Embryonic facial prominence (tissue), 1 donor: Measurements from ENCODE around the gene RAB11FIP5.
A peak's percentile ranks its signal among the peaks of the same experiment; 100 is the strongest.

Source experiments
- DNase-seq: peaks from one replicate; pipeline ENCODE4 v3.0.0-alpha.2; 2016; ENCODE audit errors: extremely low spot score

Gene RAB11FIP5

GRCh38 chr2:73087311-73087710 is 25.4 kb downstream of the RAB11FIP5 start:
- DNase-seq, result no peak

DNA sequence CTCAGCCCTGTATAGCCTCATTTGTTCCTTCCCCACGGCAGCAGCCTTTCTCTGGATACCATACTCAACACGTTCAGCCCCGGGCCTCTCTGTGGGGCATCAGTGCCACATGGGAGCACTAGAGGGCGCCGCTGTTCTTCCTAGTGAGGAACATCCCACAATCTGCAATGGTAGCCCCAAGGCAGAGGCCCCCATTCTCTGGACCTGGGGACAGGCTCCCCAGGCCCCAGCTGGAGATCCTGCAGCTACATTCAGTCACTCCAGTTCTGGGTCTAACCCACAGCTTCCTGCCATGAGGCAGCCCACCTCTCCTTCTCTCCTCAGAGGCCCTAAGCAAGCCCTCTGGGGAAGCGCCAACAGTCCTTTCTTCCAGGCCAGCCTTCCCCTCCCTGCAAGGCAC is 27.1 kb downstream of the RAB11FIP5 start:
- no peak for DNase-seq

DNA sequence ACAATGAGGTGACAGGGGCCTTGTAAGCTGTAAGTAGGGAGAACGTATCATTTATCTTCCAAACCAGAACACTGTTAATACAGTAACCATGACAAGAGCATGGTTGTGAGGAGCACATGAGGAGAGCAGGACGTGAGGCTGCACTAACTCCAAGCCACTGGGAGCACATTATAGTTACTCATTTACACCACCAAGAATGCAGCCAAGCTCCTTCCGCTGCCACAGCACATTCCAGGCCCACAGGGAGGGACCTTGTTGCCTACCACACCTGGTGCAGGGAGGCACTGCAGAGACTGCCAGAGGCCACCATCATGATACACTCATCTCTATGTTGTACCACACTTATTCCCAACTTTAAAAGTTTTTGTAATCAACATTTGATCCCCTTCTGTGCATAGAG is 27.8 kb downstream of the RAB11FIP5 start:
- DNase-seq, result no peak

GRCh38 chr2:73083886-73084800 is 28.6 kb downstream of the RAB11FIP5 start:
- no peak for DNase-seq

- DNase-seq, result no peak
Observed at GRCh38 chr2:73082523-73083410, 30.0 kb downstream of the RAB11FIP5 start.

DNA sequence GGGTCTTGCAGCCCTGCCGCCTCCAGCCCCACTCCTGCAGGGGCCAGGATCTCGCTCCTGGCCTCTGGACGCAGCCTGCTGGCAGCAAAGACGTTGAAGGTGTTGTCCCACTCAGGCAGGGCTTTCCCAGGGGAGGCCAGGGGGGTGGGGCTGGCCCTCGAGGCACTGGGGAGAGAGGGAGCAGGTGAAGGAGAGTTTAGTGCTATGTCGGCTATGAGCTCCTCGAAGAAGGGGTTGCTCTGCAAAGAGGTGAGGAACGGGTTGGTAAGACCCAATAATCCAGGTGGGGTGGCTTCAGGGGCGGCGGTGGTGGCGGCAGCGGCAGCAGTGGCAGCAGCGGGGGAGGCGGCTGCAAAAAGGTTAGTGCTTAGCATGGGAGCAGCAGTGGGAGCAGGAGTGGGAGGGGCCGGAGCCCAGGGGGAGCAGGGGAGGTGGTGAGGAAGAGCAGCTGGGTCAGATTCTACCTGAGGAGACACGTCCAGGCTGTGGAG is 31.5 kb downstream of the RAB11FIP5 start:
- no peak for DNase-seq

DNA sequence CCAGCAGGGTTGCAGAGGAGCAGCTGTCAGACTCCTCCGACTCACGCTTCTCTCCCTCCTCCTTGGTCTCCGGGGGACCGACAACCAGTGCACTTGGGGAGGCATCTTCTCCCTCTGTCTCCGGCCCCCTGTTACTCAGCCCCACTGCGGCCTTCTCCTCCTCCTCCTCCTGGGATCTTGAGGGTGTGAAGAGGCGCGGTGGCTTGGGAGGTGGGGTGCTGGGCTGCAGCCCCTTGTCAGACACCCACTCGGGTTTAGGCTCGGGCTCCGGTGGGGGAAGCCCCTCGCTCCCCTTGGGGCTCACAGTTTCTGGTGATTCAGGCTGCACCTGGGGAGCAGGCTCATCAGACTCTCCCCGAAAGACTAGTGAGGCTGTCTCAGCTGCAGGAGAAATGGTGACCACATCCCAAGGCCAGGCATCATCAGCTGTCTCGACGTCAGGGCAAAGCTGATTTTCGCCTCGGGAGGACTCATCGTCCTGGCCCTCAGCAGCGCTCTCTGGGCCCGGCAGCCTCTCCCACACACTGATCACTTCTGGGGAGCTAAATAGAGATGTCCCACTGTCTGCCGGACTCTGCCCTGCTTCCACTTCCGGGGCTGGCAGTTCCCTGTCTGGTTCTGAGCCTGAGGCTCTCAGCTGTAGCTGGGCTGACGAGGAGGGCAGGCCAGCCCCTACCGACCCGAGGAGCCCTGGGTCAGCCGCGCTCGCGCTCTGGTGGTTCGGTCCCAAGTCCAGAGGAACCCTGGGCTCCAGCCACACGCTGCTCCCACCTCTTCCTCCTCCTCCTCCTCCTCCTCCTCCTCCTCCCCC is 32.2 kb downstream of the RAB11FIP5 start:
- no peak for DNase-seq

- DNase-seq, result no peak
Observed at GRCh38 chr2:73079636-73080035, 33.1 kb downstream of the RAB11FIP5 start.

- DNase-seq, result no peak
Observed at GRCh38 chr2:73078457-73079411, 34.0 kb downstream of the RAB11FIP5 start.

DNA sequence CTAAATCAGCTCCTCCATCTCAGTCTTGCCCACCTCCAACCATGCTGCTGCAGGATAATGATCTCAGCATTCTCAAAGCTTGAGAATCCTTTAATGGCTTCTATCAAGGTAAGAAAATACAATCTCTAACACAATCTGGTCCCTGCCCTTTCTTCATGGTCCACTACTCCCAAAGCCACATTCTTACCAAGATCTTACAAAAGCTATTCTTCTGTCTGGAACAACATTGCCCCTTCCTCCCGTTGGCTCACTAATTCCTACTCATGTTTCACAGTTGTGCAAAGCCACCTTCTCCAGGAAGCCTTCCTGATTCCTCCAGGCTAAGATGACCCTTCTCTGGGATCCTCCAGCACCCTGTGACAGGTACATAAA is 35.3 kb downstream of the RAB11FIP5 start:
- DNase-seq, result no peak

- DNase-seq, result no peak
Observed at GRCh38 chr2:73076701-73077423, 35.9 kb downstream of the RAB11FIP5 start.

- no peak for DNase-seq
Observed at GRCh38 chr2:73075477-73076373, 37.0 kb downstream of the RAB11FIP5 start.

DNA sequence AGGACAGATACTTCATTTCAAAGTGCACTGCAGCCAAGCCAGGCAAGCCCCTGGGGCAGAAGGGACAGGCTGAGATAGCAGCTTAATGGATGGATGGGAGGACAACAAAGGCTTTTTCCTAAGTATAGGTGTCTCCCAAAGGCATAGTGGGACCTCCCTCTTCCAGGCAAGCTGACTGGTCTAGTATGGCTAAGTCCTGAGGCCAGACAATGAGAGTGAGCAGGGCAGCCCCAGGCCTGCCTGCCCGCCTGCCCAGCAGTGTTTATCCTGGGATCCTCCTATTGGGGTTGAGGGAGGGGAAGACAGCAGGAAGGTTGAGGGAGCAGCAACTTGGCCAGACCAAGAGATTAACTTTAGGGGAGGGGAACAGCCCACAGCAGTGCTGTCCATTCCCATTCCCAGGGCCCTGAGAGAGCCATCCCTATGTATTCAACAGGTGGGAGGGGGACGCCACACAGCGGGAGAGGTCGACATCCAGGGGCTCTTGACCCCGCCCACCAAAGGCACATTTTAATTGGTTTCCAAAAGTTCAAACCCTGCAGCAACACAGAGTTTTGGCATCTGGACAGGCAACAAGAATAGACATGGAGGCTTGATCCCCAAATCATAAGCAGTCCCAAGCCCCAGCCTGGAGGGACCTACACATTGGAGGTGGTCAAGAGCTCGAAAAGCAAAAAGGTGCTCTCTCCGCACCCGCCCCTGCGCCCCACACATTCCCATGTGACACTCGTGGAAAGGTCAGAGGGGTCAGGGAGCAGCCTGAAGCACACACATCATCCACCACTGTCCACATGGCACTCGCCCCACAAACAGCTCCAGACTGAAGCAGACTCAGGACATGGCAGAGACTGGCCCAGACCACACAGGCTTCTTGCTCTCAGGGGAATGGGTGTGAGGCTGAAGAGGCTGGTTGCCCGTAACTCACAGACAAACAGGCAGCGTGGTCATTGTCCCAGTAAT is 38.4 kb downstream of the RAB11FIP5 start:
- no peak for DNase-seq

DNA sequence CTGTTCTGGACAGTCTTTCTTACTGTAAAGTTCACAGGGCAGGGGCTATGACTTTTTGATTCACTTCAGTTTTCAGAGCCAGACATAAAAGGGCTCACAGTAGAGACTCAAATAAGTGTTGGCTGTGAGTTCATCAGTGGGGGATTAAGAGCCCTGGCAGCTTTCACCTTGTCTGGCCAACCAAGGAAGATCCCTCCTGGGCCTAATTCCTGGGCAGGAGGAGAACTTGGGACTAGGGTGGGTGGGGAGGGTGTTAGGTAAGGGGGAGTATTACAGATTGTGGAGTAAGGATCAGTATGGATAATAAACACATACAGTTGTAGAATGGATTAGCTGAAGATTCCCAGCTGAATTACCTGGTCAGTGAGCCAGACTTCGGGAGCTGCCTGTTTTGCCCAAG is 40.3 kb downstream of the RAB11FIP5 start:
- DNase-seq, result no peak

DNA sequence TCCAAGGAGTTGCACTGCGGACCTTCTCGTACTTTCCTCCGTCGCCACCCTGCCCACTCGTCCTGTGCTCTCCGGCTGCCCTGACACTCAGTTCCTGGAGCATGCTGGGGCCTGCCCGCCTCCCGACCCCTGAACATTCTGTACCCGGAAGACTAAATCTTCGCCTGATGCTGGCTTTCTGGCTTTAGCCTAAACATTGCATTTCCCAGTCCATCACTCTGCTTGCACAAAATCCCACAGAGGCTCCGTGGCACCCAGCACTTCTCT is 40.7 kb downstream of the RAB11FIP5 start:
- DNase-seq, result no peak

DNA sequence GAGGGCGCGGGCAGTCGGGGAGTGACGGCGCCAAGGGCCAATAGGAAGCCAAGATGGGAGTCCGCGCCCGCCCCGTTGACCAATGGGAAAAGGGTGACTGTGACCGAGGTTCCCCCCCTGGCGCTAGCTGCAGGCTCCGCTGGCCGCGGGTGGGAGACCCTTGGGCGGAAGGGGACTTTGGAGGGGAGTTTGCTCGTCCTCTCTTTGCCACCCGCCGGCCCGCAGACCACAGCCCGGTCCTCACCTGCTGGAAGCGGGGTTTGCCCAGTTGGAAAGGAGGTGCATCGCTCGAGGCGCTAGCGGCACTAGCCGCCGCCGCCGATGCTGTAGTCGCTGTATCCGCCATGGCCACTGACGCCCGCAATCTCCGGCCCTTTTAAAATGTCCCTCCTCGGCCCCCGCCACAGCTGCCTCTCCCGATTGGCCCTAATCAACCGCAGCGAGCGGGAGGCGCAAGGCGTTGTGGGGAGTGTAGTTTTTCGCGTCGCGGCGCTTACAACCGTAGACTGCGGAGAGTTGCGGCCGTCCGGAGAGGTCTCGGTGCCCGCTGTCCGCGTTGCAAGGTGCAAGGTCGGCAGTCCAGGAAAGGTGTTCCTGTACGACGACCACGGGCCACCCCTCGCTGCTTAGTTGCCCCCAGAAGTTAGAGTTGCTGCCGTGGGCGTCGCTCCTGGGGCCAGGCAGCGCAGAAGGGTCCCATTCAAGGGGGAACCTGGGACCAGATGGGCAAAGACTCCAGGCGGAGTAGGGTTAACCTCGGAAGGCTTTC is 41.2 kb downstream of the RAB11FIP5 start, which contains the start of gene SFXN5:
Gene SFXN5, minus strand, starts transcription at position 353 of the 769 bp plus-strand sequence. Its CDS starts 7 bp downstream, at position 346.
- DNase-seq, result peak; percentile 88
